ENCODE data around the gene HES1.
"Not testable (repeated sequence)": the region's sequence is repeated elsewhere in the genome, so short reads cannot be mapped to it uniquely, and the experiment has no call there.

HES1 gene

GRCh38 chr3:194142156-194142910 is 6.4 kb downstream of the HES1 start:
- DNase-seq = peak; percentile 37

- DNase-seq = no peak
These were observed 9.8 kb downstream of the HES1 start for GRCh38 chr3:194145702-194146101.

GRCh38 chr3:194147679-194148078 is 11.7 kb downstream of the HES1 start:
- no peak for DNase-seq

DNA sequence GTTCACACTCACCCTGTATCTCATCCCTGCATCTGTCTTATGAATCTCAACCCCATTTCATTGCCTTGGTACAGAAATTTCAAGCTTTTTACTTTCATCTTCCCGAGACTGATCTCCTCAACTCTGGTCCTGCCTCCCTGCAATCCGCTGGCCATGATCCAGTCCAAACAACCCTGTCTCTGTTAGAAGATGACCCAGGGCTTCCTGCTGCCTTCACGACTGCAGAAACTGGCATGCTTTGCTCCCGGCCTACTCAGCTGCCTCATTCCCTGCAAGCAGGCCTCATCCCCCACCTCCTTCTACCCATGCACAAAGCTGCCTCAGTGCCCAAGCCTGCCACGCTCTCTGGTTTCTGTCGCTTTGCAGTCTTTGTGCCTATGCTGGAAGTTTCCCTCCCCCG is 12.4 kb downstream of the HES1 start:
- DNase-seq = peak; percentile 63

GRCh38 chr3:194150252-194150934 is 14.4 kb downstream of the HES1 start:
- DNase-seq = no peak

GRCh38 chr3:194150935-194151302 is 15.0 kb downstream of the HES1 start:
- DNase-seq = not testable (repeated sequence)

DNA sequence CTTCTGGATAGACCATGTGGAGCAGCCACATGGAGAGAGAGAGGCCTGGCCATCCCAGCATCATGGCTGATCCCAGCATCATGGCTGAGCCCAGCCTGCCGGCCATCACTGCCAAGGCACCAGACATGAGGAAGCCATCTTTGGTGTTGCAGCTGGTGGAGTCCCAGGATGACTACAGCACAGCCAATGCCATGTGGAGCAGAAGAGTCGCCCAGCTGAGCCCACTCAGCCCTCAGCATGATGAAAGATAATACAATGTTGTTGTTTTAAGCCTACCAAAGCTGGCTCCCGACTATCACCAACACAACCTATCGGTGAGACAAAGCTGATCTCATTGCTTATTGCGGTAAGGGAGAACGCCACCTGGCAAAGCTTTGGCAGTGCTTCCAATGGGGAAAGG is 18.4 kb downstream of the HES1 start:
- DNase-seq = no peak

DNA sequence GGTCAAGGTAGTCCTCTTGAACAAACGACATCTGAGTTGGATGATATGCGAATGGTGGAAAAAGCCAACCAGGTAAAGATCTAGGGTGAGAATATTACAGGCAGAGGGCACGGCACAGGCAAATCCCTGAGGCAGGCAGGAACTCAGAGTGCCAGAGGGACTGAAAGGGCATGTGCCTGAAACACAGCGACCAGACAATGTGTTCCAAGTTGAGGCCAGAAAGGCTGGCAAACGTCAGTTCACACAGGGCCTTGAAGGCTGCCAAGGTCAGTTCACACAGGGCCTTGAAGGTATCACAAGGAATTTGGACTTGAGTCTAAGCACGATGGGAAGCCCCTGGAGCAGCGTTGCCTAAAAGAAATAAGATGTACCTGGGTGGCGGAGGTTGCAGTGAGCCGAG is 20.1 kb downstream of the HES1 start:
- no peak for DNase-seq

GRCh38 chr3:194158942-194159439 is 23.0 kb downstream of the HES1 start:
- no peak for DNase-seq

GRCh38 chr3:194160158-194160557 is 24.2 kb downstream of the HES1 start:
- no peak for DNase-seq

GRCh38 chr3:194161131-194162045 is 25.4 kb downstream of the HES1 start:
- no peak for DNase-seq

DNA sequence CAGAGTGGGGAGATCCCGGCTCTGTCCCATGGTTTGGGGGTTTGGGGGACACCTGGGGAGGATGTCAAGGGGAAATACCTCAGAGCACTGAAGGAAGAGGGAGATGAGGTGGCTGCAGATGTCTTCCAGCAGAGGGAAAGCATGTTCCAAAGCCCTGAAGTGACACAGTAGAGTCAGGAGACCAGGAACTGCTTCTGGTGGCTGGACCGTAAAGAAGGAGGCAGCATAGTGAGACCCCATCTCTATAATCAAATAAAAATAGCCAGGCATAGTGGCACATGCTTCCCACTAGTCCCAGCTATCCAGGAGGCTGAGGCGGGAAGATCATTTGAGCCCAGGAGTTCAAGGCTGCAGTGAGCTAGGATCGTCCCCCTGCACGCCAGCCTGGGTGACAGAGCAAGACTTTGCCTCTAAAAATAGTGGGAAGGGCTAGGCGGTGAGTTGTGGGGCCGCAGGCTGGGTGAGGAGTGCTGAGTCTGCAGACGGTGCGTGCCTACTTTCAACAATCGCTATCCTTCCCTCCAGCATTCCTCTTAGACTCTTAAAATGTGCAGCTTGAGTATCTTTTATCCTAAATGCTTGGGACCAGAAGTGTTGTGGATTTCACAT is 26.2 kb downstream of the HES1 start:
- no peak for DNase-seq

GRCh38 chr3:194162817-194163584 is 27.1 kb downstream of the HES1 start:
- DNase-seq = no peak

DNA sequence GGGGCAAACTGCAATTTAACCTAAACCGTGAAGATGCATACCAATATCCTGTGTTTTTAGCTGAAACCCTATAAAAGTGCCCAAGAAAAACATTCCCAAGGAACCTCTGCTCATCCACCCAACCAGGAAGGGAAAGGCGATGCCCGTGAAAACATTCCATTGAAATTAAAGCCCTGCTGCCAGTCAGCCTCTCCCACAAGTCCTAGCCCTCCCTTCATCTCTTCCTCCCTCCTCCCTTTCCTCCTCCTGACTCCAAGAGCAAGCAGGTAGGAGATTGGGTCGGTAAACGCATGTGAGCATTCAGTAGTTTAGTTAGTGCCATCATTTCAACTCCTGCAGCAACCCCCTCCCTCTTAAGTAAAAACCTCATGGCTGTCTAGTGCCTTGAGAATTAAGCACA is 27.7 kb downstream of the HES1 start:
- no peak for DNase-seq

- no peak for DNase-seq
These were observed 28.9 kb downstream of the HES1 start for GRCh38 chr3:194164861-194165260.

DNA sequence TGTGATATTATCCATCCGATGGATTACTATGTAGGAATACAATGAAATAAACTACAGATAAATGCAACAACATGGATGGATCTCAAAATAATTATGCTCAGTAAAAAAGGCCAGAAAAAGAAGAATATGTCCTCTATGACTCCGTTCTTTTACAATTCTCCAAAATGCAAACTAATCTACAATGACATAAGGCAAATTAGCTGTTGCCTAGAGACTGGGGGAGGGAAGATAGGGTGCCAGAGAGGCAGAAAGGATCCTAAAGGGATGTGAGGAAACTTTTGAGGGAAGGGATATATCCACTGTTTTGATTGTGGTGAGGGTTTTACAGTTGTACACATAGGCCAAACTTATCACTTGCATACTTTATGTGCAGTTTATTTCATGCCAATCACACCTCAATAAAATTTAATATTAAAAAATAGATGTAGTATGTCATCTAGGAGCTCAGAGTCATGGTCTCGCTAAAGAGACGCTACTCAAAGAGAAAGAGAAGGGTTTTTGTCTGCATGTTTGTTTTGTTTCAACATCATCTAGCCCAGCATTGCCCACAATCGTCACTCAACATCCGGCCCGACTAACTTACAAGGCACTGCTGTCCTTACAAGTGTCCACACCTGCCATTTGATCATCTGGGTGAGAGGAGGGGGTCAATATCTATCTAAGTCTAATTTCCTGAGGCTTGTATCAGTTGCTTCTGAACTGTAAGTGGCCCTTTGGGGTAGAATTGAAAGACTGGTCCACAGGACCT is 29.5 kb downstream of the HES1 start:
- DNase-seq = no peak

GRCh38 chr3:194166682-194167479 is 30.9 kb downstream of the HES1 start:
- DNase-seq = peak; percentile 34

- no peak for DNase-seq
These were observed 31.7 kb downstream of the HES1 start for GRCh38 chr3:194167480-194168282.

DNA sequence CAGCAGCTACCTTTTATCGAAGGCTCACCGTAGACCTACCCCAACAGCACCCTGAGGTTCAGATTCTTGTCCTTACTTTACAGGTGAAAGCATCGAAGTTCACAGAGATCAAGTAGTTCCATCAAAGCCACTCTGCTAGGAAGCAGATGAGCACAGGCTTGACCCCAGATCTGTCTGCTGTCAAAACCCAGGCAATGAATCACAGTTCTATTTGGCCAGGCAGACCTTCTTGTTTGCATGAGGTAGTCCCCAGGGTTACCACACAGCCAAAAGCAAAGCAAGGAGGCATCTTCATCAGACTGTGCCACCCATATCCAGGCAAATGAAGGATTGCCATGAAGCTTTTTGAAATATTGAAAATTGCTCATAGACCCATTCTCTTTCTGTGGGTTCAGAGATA is 33.0 kb downstream of the HES1 start:
- no peak for DNase-seq
